ENCODE data around the gene FDCSP.

DNA sequence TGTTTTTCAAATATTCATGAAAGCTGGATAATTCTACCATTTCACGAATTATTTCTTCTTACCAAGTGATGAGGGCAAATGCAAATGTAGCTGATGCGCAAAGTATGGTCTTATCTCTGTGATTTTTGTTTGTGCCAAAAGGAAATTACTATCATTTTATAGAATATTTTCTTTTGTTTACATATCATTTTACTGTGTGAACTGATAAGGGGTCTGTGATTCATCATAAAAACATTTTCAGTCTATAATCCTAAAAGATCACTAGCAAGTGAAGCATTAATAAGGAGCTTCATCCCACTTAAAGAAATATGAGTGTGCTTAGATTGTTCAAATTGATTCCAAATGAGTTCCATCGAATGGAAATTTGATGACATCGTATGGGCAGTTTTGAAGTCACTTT, 17.2 kb downstream of the FDCSP start:
- no peak for TF ChIP-seq CTCF (IDR thresholded peaks at IDR 0.05)
- no peak for TF ChIP-seq POLR2A (IDR thresholded peaks at IDR 0.05)
